HG03460 (cell line): Measurements from ENCODE around the gene CCSER2.
"Not testable (repeated sequence)": the region's sequence is repeated elsewhere in the genome, so short reads cannot be mapped to it uniquely, and the experiment has no call there.

Experiments
- ATAC-seq: cut with Tn5 transposase; IDR thresholded peaks from one replicate; pipeline ENCODE4 v1.9.1; 2021; ENCODE audit not compliant: unreplicated experiment

Gene CCSER2

DNA sequence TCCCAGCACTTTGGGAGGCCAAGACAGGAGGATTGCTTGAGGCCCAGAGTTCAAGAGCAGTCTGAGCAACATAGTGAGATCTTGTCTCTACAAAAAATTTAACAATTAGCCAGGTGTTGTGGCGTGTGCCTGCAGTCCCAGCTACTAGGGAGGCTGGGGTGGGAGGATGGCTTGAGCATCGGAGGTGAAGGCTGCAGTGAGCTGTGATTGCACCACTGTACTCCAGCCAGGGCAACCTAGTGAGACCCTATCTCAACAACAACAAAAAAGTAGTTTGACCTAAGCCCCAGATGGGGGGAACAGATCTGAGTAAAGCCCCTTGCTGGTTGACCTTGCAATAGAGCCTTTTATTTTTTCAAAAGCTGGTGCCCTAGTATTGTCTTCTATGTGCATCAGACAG is 15.6 kb upstream of the CCSER2 start:
- no peak for ATAC-seq

- ATAC-seq: no peak
Observed at GRCh38 chr10:84314275-84314674, 14.1 kb upstream of the CCSER2 start.

DNA sequence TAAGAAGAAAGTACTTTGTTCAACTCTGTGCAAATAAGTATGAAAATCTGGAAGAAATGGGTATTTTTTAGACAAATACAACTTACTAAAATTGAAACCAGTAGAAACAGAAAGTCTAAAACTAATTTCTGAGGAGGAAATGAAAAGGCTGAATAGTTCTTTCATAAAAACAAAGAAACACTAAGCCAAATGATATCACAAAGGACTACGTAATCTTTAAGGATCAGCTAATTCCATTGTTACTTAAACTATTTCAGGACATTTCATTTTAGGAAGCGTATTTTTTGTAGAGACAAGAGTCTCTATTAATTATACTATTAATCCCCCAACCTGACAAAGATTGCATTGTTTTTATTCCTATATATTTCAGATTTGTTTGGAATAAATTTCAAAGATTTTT is 11.2 kb upstream of the CCSER2 start:
- ATAC-seq: peak; percentile 87

- ATAC-seq: no peak
Observed at GRCh38 chr10:84321902-84322301, 6.5 kb upstream of the CCSER2 start.

DNA sequence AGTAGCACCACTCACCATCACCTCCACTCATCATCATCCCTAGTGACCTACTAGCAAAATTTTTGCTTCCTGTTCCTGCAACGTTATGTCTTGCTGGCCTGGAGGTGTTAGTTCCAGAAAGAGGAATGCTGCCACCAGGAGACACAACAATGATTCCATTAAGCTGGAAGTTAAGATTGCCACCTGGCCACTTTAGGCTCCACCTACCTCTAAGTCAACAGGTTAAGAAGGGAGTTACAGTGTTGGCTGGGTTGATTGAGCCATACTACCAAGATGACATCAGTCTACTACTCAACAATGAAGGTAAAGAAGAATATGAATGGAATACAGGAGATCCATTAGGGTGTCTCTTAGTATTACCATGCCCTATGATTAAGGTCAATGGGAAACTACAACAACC is 4.8 kb upstream of the CCSER2 start:
- not testable (repeated sequence) for ATAC-seq

DNA sequence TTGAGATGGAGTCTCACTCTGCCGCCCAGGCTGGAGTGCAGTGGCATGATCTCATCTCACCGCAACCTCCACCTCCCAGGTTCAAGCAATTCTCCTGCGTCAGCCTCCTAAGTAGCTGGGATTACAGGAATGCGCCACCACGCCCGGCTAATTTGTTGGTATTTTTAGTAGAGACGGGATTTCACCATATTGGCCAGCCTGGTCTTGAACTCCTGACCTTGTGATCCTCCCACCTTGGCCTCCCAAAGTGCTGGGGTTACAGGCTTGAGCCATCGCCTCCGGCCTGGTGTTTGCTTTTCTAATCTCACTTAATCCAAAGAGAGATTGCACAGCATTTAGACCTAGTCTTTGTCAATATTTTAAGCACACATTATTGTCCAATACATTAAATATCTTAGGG is 1.4 kb upstream of the CCSER2 start:
- not testable (repeated sequence) for ATAC-seq

- ATAC-seq: peak; percentile 20
Observed at GRCh38 chr10:84329196-84329611, 815 bp downstream of the CCSER2 start.

GRCh38 chr10:84329986-84330651 is 1.7 kb downstream of the CCSER2 start:
- peak; percentile 58 for ATAC-seq

DNA sequence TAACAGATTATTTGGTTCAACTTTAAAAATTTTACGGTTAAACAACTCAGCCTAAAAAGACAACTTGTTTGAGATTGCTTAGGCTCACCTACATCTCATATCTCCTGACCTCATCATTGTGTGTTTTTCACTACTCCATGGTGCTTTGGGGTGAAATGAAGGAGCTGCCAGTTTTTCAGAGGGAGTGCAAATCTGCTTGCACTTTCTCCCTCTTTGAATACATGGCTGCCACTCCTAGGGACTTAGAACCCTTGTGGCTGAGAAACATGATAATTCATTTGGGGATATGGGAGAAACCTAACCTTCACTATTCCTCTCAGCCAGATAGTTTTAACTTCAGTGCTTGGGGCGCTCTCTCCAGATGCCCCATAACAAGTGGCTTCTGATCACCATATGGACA is 2.7 kb downstream of the CCSER2 start:
- no peak for ATAC-seq

- peak; percentile 39 for ATAC-seq
Observed at GRCh38 chr10:84333864-84334451, 5.6 kb downstream of the CCSER2 start.

GRCh38 chr10:84334811-84335210 is 6.4 kb downstream of the CCSER2 start:
- no peak for ATAC-seq

DNA sequence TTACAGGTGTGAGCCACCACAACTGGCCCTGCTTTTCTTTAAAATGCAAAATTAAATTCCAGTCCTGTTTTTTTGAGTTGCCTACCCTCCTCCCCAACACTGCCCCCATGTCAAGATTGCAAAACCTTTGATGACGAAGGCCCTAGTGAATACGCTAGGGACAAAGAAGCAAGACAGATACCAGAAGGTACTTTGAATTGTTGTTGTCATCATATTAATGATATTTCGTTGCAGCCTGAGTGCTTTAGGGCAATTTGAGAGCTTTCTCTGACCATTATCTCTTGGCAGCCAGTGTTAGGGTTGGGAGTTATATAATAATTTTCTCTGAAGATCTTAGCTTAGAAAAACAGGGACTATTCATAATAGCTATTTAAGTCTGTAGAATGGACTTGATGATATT is 7.1 kb downstream of the CCSER2 start:
- ATAC-seq: no peak

DNA sequence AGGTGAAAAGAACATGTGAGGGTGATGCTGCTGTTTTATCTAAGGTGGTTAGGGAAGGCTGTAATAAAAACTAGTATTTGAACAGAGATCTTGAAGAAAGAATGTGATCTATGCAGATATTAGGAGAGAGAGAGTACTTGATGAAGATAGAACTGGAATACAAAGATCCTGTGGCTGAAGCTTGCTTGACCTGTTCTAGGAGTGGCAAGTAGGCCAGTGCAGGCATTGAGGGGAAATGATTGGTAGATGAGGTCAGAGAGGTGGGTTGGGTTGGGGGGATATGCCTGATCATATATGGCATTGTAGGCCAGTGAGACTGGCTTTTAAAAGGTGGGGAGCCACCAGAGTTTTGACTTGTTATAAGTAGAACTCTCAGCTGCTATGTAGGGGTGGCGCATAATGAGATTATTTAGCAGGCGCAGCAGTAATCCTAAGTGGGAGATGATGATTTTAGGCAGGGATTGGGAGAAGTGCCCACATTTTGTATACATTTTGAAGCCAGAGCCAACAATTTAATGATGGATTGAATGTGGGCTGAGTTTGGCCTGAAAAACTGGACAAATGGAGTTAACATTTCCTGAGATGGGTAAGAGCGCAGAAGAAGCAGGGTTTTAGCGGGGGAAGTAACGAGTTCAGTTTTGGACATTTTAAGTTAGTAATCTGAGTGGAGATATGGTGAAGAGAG is 8.2 kb downstream of the CCSER2 start:
- ATAC-seq: no peak

DNA sequence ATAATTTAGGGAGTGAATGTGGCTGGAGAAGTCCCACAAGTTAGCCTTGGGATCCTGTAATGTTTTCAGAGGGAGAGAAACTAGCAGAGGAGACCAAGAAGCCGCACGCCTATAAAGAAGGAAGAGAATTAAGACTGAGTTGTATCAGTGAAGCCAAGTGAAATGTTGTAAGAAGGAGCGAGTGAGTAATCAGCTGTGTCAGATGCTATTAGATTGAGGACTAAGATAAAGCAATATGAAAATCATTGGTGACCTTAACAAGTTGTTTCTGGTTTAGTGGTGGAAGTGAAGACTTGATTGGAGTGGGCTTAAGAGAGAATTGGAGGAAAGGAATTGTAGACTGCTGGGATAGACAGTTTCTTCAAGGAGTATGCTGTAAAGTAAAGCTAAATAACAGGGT is 8.8 kb downstream of the CCSER2 start:
- no peak for ATAC-seq

DNA sequence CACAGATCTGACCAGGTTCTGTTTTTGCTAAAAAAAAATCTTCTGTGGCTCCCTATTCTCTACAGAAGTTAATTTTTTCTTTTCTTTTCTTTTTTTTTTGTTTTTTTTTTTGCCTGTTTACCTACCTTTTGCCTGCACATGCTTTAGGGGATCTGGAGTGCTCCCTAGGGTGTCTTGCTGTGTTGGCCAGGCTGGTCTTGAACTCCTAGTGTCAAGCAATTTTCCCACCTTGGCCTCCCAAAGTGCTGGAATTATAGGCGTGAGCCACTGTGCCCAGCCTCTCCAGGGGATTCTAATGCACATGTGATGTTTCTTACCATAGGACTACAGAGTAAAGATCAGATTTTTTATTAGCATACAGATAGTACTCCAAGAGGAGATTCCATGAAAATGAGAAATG is 10.6 kb downstream of the CCSER2 start:
- no peak for ATAC-seq

DNA sequence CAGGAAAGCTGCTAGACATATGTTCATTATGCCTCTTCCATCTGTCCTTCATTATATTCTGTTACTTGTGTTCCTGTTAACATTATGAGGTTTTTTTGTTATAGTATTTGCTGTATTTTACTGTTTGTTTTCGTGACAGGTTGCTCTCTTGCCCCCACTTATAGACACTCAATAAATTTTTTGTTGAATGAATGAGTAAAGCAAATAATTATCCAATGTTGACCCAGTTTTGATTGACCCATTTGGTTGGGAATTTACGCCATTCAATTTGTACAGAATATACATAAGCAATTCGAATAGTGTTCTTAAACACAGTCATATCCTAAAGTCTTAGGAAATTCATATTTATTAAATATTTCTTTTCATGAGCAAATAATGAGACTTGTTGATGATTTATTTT is 11.8 kb downstream of the CCSER2 start:
- ATAC-seq: no peak

- ATAC-seq: no peak
Observed at GRCh38 chr10:84340632-84341537, 12.5 kb downstream of the CCSER2 start.

DNA sequence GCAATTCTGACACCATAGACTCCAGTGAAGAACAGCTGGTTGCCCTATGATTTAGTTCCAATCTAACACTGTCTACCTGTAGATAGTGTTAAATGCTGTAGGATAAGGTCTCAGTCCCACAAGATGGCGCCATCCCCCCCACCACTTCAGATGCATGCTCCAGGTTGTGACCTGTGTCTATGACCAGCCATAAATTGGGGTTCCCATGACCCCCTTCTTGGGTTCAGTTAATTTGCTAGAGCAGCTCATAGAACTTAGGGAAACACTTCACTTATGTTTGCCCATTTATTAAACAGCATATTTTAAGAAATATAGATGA is 13.1 kb downstream of the CCSER2 start:
- ATAC-seq: no peak

DNA sequence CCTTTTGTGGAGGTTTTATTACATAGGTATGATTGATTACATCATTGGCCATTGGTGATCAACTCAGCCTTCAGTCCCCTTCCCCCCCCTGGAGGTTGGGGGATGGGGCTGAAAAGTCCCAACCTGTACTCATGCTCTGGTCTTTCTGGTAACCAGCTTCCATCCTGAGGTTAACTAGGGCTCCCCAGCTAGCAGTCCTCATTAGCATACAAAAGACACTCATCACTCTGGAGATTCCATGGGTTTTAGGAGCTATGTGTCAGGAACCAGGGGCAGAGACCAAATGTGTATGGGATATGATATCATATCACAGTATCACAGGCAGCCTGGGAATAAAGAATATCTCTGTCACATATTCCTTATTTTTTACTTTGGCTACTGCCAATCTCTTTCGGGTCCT is 13.6 kb downstream of the CCSER2 start:
- no peak for ATAC-seq

- ATAC-seq: no peak
Observed at GRCh38 chr10:84342584-84342983, 14.2 kb downstream of the CCSER2 start.

DNA sequence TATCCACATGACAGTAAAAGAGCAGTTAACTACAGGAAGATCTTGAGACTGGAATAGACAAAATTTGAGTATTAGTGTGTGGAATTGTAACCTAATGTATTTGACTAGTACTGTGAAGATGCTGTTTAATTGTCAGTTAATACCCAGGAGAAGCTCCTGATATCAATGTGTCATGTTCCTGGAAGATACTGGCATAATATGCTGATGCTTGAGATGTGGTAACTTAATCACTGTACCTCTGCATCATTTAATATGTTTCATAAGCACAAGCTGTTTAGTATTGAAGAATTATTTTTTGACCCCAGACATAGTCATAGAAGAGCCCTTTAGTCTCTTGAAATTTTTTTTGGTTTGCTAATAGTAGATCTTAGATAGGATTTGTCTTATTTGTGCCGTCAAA is 15.4 kb downstream of the CCSER2 start:
- ATAC-seq: no peak

DNA sequence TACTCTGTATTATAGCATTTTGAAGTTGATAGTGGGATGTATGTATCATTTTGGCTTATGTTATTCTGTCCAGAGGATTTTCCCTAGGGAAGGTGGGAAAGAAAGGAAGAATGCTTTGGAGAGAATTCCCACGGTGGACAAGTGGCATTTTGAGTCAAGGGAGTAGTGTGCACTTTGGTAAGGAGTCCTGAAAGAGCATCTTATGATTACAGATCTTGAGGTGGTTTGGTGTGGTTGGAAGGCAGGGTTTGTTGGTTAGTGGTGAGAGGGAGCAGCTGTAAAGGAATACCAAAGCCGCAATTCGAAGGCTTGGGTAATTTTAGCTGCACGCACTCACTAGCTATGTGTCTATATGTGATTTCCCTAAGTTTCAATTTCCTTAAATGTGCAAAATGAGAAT is 16.1 kb downstream of the CCSER2 start:
- no peak for ATAC-seq
